ENCODE measurements around the gene IGFL4.

The IGFL4 gene

DNA sequence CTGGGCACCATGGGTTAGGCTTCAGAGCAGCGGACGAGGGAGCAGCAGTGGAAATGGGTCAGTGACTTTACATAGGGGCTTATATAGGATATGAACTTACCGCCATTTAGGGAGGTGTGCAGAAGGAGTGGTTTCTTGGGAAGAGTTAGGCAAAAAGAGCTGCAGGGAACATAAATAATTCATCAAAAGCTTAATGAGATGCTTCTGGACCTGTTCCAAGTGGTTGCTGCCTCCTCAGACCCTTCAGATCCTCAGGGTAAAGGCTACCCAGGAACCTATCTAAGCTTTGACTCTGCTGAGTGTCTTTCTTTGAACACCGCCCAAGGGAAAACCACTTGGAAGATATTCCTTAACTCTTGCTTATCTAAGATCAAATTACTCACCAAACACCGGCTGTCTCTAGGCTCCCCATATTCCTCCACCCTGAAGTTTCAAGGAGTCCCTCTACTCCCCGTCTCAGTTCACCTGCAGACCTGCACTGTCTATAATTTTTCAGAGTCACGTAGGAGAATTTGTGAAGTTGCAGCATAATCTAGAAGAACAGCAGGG lies at the start of gene IGFL4:
Gene IGFL4, minus strand, starts transcription at position 51 of the 549 bp plus-strand sequence. Its CDS starts 40 bp downstream, at position 11.
- TF ChIP-seq, protein P1, sequence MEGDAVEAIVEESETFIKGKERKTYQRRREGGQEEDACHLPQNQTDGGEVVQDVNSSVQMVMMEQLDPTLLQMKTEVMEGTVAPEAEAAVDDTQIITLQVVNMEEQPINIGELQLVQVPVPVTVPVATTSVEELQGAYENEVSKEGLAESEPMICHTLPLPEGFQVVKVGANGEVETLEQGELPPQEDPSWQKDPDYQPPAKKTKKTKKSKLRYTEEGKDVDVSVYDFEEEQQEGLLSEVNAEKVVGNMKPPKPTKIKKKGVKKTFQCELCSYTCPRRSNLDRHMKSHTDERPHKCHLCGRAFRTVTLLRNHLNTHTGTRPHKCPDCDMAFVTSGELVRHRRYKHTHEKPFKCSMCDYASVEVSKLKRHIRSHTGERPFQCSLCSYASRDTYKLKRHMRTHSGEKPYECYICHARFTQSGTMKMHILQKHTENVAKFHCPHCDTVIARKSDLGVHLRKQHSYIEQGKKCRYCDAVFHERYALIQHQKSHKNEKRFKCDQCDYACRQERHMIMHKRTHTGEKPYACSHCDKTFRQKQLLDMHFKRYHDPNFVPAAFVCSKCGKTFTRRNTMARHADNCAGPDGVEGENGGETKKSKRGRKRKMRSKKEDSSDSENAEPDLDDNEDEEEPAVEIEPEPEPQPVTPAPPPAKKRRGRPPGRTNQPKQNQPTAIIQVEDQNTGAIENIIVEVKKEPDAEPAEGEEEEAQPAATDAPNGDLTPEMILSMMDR (IDR thresholded peaks at IDR 0.05; ENCODE audit: extremely low read depth, insufficient read depth, missing control alignments): no peak
- in situ Hi-C loops (cut with MboI; ENCODE audit: low pct_unique_long_range_greater_than_20kb, low sequenced_read_pairs, unreplicated experiment): no loop called here
- DNase-seq (ENCODE audit: low spot score): no peak

DNA sequence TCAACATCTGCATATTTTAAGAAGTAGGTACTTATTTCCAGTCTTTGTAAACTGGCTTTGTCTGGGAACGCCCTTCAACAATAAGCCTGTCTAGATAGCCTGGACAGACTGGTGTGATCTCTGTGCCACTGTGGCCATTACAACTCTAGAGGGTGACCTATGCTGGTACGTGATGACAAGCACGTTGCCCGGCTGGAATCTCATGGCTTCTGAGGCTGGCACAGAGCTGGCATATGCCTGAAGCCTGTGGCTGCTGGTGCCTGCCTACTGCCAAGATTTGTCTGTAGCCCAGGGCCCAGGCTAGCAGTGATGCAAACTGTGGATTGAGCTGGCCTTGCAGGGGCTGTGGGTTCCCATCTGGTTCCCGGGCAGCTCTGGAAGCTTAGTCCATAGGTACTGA lies 49.6 kb upstream of the IGFL4 start:
- in situ Hi-C loops (cut with MboI; ENCODE audit: low pct_unique_long_range_greater_than_20kb, low sequenced_read_pairs, unreplicated experiment): loop anchor here (25.0 kb wide), 2 partner anchors 97 to 172 kb away; no protein-coding TSS in a partner anchor
- TF ChIP-seq, protein P1 (IDR thresholded peaks at IDR 0.05; ENCODE audit: extremely low read depth, insufficient read depth, missing control alignments): no peak
- no peak for DNase-seq (ENCODE audit: low spot score)

DNA sequence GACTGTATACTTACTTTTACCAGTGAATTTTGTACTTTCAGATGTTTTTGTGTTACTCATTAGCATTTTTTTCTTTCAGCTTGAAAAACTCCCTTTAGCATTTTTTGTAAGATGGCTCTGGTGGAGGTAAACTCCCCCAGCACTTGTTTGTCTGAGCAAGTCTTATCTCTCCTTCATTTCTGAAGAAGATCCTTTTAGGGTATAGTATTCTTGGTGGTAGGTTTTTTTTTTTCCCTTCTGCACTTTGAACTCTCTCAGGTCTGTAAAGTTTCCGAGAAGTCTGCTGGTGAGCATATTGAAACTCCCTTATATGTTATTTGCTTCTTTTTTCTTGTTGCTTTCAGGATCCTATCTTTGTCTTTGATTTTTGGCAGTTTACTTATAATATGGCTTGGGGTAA lies 48.6 kb upstream of the IGFL4 start:
- TF ChIP-seq, protein P1 (IDR thresholded peaks at IDR 0.05; ENCODE audit: extremely low read depth, insufficient read depth, missing control alignments): no peak
- DNase-seq (ENCODE audit: low spot score): no peak
- in situ Hi-C loops (cut with MboI; ENCODE audit: low pct_unique_long_range_greater_than_20kb, low sequenced_read_pairs, unreplicated experiment): loop anchor here (25.0 kb wide), 2 partner anchors 98 to 173 kb away; no protein-coding TSS in a partner anchor

DNA sequence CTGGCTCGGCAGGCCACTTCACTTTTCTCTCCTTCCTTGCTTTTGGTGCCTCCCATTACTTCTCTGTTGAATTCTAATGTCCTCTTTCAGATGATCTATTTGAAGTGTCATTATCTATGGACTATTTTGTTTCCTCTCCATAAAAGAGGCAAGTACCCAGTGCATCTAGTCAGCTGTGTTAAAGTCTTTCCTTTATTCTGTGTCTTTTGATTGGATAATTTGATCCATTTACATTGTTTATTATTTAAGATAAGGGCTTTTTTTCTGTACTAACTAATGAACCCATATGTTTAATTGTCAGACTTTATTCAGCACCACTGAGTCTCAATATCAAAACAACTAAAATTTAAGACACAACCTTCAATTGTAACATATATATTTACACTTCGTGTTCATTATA lies 47.3 kb upstream of the IGFL4 start:
- no peak for DNase-seq (ENCODE audit: low spot score)
- TF ChIP-seq, protein P1 (IDR thresholded peaks at IDR 0.05; ENCODE audit: extremely low read depth, insufficient read depth, missing control alignments): no peak
- in situ Hi-C loops (cut with MboI; ENCODE audit: low pct_unique_long_range_greater_than_20kb, low sequenced_read_pairs, unreplicated experiment): loop anchor here (25.0 kb wide), 2 partner anchors 99 to 174 kb away; no protein-coding TSS in a partner anchor

DNA sequence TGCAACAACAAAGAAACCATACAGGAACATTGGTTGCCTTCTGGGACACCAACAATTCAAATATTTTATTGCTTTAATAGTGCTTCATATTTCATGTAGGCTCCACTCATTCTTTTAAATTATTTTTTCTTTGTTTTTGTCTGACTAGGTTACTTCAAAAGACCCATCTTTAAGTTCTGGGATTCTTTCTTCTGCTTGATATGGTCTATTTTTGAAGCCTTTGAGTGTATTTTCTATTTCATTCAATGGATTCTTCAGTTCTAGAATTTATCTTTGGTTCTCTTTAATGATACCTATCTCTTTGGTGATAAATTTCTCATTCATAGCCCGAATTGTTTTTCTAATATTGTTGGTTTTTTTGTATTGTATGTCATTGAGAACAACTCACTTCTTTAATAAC lies 45.1 kb upstream of the IGFL4 start:
- TF ChIP-seq, protein P1 (IDR thresholded peaks at IDR 0.05; ENCODE audit: extremely low read depth, insufficient read depth, missing control alignments): no peak
- in situ Hi-C loops (cut with MboI; ENCODE audit: low pct_unique_long_range_greater_than_20kb, low sequenced_read_pairs, unreplicated experiment): loop anchor here (25.0 kb wide), 2 partner anchors 101 to 176 kb away; no protein-coding TSS in a partner anchor
- DNase-seq (ENCODE audit: low spot score): no peak

DNA sequence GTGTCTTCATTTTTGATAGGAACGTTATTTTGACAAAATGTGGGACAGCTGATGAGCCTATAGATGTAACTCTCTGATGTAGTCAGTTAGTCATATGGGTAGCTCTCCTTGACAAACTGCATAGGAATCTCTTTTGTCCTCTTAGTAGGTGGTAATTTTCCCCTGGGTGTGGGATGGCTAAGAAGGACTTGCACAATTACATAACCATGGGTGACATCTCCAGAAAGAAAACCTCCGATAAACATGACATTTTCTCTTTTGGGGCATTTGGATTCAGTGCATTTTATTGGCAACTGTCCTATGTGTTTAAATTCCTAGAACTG lies 41.9 kb upstream of the IGFL4 start:
- in situ Hi-C loops (cut with MboI; ENCODE audit: low pct_unique_long_range_greater_than_20kb, low sequenced_read_pairs, unreplicated experiment): loop anchor here (25.0 kb wide), 2 partner anchors 105 to 180 kb away; no protein-coding TSS in a partner anchor
- no peak for DNase-seq (ENCODE audit: low spot score)
- TF ChIP-seq, protein P1 (IDR thresholded peaks at IDR 0.05; ENCODE audit: extremely low read depth, insufficient read depth, missing control alignments): no peak

Measured in GM13977 (cell line).